Fibroblast of skin of scalp (primary cell): Measurements from ENCODE around the gene ARHGAP1.
"Not testable (repeated sequence)": the region's sequence is repeated elsewhere in the genome, so short reads cannot be mapped to it uniquely, and the experiment has no call there.

Source experiments
- DNase-seq: peaks from one replicate; pipeline ENCODE4 v3.0.0-alpha.2; 2013

ARHGAP1 gene

GRCh38 chr11:46722566-46723358 is 22.3 kb upstream of the ARHGAP1 start:
- DNase-seq = no peak

- no peak for DNase-seq
These were observed 20.9 kb upstream of the ARHGAP1 start for GRCh38 chr11:46721286-46721685.

- no peak for DNase-seq
These were observed 19.3 kb upstream of the ARHGAP1 start for GRCh38 chr11:46719543-46720218.

GRCh38 chr11:46719048-46719542 is 18.7 kb upstream of the ARHGAP1 start, which contains the start of gene F2:
TSS of gene F2 (plus strand) at chr11:46719213. CDS start at chr11:46719236, 23 bp downstream.
- no peak for DNase-seq

GRCh38 chr11:46718155-46719019 is 18.0 kb upstream of the ARHGAP1 start:
- peak; percentile 31 for DNase-seq

- DNase-seq = not testable (repeated sequence)
These were observed 17.4 kb upstream of the ARHGAP1 start for GRCh38 chr11:46717825-46718154.

- no peak for DNase-seq
These were observed 12.6 kb upstream of the ARHGAP1 start for GRCh38 chr11:46712874-46713576.

- peak; percentile 53 for DNase-seq
These were observed 10.9 kb upstream of the ARHGAP1 start for GRCh38 chr11:46711303-46711702.

GRCh38 chr11:46710821-46711269 is 10.4 kb upstream of the ARHGAP1 start:
- peak; percentile 85 for DNase-seq

GRCh38 chr11:46709351-46709750 is 8.9 kb upstream of the ARHGAP1 start:
- not testable (repeated sequence) for DNase-seq

- DNase-seq = no peak
These were observed 6.5 kb upstream of the ARHGAP1 start for GRCh38 chr11:46706886-46707285.

- DNase-seq = no peak
These were observed 4.8 kb upstream of the ARHGAP1 start for GRCh38 chr11:46705070-46705688.

- DNase-seq = no peak
These were observed 747 bp upstream of the ARHGAP1 start for GRCh38 chr11:46701078-46701654.

GRCh38 chr11:46698597-46698996 is 1.8 kb downstream of the ARHGAP1 start:
- no peak for DNase-seq

GRCh38 chr11:46697723-46698122 is 2.7 kb downstream of the ARHGAP1 start:
- no peak for DNase-seq

GRCh38 chr11:46697303-46697702 is 3.1 kb downstream of the ARHGAP1 start:
- DNase-seq = peak; percentile 53

- no peak for DNase-seq
These were observed 4.2 kb downstream of the ARHGAP1 start for GRCh38 chr11:46696212-46696558.

- no peak for DNase-seq
These were observed 4.8 kb downstream of the ARHGAP1 start for GRCh38 chr11:46695345-46696211.

- DNase-seq = no peak
These were observed 5.8 kb downstream of the ARHGAP1 start for GRCh38 chr11:46694607-46695006.

GRCh38 chr11:46694072-46694471 is 6.3 kb downstream of the ARHGAP1 start:
- no peak for DNase-seq
